Activated CD8-positive, alpha-beta T cell treated with anti-CD3 and anti-CD28 coated beads, Interleukin-2, amount 10 ng/mL, durations not matched to agents 7 days and 5 days (primary cell): ENCODE measurements around the gene FHIT. TPM values are rescaled to one million over a fixed set of nuclear protein-coding genes. Genes with fewer than 3 reads are reported as not detected.
"Not testable (repeated sequence)": the region's sequence is repeated elsewhere in the genome, so short reads cannot be mapped to it uniquely, and the experiment has no call there.

Experiments used
- ATAC-seq: fragments of 150-1000 bp; cut with Tn5 transposase; one replicate; pipeline ENCODE4 v1.10.0; 2021; ENCODE audit warnings: moderate library complexity
- CTCF ChIA-PET: fragments of 350-600 bp; sonication (Branson Sonifier 250); formaldehyde crosslinking; loops from one replicate; lab custom pipeline; 2021; ENCODE audit warnings: antibody characterized with exemption; lab: Charles Lee
- POLR2A ChIA-PET: fragments of 350-600 bp; sonication (Branson Sonifier 250); formaldehyde crosslinking; loops from one replicate; lab custom pipeline; 2021; ENCODE audit warnings: antibody characterized with exemption; lab: Charles Lee
- DNase-seq: peaks from one replicate; pipeline ENCODE4 v3.0.0-alpha.2; 2020
- H3K27ac Mint-ChIP-seq: one replicate; pipeline ENCODE4 v1.8.0; 2021; ENCODE audit warnings: mild to moderate bottlenecking, mixed read lengths
- H3K27me3 Mint-ChIP-seq: one replicate; pipeline ENCODE4 v1.8.0; 2021; ENCODE audit warnings: low read depth, mixed read lengths
- H3K36me3 Mint-ChIP-seq: one replicate; pipeline ENCODE4 v1.8.0; 2021; ENCODE audit warnings: low read depth, mixed read lengths
- H3K4me1 Mint-ChIP-seq: one replicate; pipeline ENCODE4 v1.8.0; 2021; ENCODE audit warnings: low read depth, mixed read lengths
- H3K4me3 Mint-ChIP-seq: one replicate; pipeline ENCODE4 v1.8.0; 2021; ENCODE audit warnings: mild to moderate bottlenecking, mixed read lengths
- H3K9me3 Mint-ChIP-seq: one replicate; pipeline ENCODE4 v1.8.0; 2022; ENCODE audit warnings: mixed read lengths; ENCODE audit not compliant: insufficient read depth
- total RNA-seq, 2 experiments: library from RNA; stranded (reverse); gene quantifications; one replicate each; pipeline ENCODE4 v1.2.3, GENCODE V29; 2021

Gene FHIT
- total RNA-seq, 2 experiments from 2014 or later, result 4.8 TPM

GRCh38 chr3:60697132-60697531 is 554.1 kb downstream of the FHIT start:
- Mint-ChIP-seq H3K27ac (no peak overlapping the region), H3K27me3 (no peaks in the 10 kb centered on the region), H3K9me3 (no peaks in the 10 kb centered on the region), H3K36me3 (no peaks in the 10 kb centered on the region), H3K4me3 (no peak overlapping the region), H3K4me1 (no peaks in the 10 kb centered on the region)
- DNase-seq (no peak), ATAC-seq (no peak)
- POLR2A ChIA-PET, result no interaction called here
- CTCF ChIA-PET, result no interaction called here

DNA sequence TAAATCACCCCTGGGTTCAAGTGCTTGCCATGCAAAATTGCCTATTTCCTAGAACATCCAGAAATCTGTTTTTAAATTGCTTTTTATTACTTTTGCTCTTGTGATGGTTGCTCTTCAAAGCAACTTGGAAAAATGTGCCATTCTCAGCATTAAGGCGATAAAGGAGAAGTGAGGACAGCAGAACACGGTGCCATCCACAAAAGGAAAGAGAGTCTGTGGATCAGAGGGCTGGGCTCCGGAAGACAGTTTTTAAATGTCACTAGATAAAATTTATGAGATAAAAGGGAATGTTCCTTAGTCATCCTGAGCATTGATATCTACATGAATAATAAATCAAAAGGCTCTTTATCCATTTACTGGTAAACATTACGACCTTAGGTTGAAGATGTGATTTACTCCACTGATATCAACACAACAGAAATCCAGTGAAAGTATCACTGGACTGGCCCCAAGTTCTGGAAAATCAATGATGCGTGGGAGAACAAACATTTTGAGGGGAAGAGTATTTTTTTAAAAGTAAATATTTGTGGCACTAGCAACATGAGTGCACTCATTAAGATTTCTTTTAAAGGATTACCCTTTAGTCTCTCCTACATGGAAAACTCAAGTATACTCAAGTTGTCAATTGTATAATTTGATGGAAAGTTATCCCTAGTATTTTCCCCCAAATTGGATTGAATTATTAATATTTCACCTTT is 554.7 kb downstream of the FHIT start:
- ChIA-PET POLR2A (no interaction called here), CTCF (no interaction called here)
- Mint-ChIP-seq H3K27ac (no peak overlapping the region), H3K4me1 (no peaks in the 10 kb centered on the region), H3K4me3 (no peak overlapping the region), H3K9me3 (no peaks in the 10 kb centered on the region), H3K27me3 (no peaks in the 10 kb centered on the region), H3K36me3 (no peaks in the 10 kb centered on the region)
- DNase-seq, result no peak
- no peak for ATAC-seq

DNA sequence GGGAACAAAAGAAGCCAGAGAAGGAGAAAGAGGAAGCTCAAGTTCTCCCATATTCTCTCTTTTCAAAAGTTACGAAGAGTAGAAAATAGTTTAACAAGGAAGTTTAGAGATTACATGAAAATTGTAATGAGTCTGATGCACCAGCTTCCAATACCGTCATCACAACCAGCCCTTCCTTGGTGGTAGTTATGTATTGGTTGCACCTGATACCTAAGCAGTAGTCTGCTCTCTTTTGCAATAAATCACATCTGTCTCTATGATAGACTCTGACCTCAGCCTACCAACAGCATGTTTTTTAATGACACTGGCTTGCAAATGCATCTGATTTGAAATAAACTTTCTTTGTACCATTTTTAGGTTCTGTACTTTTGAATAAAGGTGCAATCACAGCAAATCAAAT is 575.8 kb downstream of the FHIT start:
- H3K27me3 Mint-ChIP-seq, result no peaks in the 10 kb centered on the region
- CTCF ChIA-PET, result no interaction called here
- H3K36me3 Mint-ChIP-seq, result no peaks in the 10 kb centered on the region
- DNase-seq, result no peak
- peaks cover 9% of the 10 kb centered on the region for H3K9me3 Mint-ChIP-seq
- H3K27ac Mint-ChIP-seq, result no peak overlapping the region
- ATAC-seq, result no peak
- peaks cover 3% of the 10 kb centered on the region for H3K4me1 Mint-ChIP-seq
- no peak overlapping the region for H3K4me3 Mint-ChIP-seq
- POLR2A ChIA-PET, result no interaction called here

- POLR2A ChIA-PET, result no interaction called here
- H3K36me3 Mint-ChIP-seq, result no peaks in the 10 kb centered on the region
- no peak overlapping the region for H3K27ac Mint-ChIP-seq
- ATAC-seq (no peak), DNase-seq (no peak)
- no peaks in the 10 kb centered on the region for H3K27me3 Mint-ChIP-seq
- H3K9me3 Mint-ChIP-seq, result peaks cover 9% of the 10 kb centered on the region
- peaks cover 3% of the 10 kb centered on the region for H3K4me1 Mint-ChIP-seq
- CTCF ChIA-PET, result no interaction called here
- H3K4me3 Mint-ChIP-seq, result no peak overlapping the region
These were observed 576.4 kb downstream of the FHIT start for GRCh38 chr3:60674870-60675269.

DNA sequence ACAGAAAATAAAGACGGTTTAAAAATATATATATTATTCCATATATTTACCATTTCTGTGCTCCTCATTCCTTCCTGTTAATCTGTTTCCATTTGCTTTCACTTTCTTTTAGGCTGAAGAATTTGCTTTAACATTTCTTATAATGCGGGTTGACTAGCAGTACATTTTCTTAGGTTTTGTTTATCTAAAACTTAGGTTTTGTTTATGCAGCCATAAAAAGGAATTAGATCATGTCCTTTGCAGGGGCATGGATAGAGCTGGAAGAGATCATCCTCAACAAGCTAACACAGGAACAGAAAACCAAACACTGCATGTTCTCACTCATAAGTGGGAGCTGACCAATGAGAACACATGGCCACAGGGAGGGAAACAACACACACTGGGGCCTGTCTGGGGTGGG is 578.1 kb downstream of the FHIT start:
- DNase-seq (no peak), ATAC-seq (no peak)
- H3K4me3 Mint-ChIP-seq, result no peak overlapping the region
- no peaks in the 10 kb centered on the region for H3K27me3 Mint-ChIP-seq
- H3K36me3 Mint-ChIP-seq, result no peaks in the 10 kb centered on the region
- peaks cover 9% of the 10 kb centered on the region for H3K9me3 Mint-ChIP-seq
- POLR2A ChIA-PET, result no interaction called here
- CTCF ChIA-PET, result no interaction called here
- H3K4me1 Mint-ChIP-seq, result peaks cover 3% of the 10 kb centered on the region
- H3K27ac Mint-ChIP-seq, result no peak overlapping the region

DNA sequence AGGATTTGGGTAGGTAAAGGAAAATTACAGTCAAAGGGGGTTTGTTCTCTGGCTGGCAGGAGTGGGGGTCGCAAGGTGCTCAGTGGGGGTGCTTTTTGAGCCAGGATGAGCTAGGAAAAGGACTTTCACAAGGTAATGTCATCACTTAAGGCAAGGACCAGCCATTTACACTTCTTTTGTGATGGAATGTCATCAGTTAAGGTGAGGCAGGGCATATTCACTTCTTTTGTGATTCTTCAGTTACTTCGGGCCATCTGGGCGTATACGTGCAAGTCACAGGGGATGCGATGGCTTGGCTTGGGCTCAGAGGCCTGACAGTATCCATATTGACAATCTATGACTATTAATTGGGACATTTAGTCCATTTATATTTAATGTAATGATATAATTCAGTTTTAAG is 578.9 kb downstream of the FHIT start:
- H3K9me3 Mint-ChIP-seq, H3K4me3 Mint-ChIP-seq, H3K27me3 Mint-ChIP-seq, H3K4me1 Mint-ChIP-seq, CTCF ChIA-PET, H3K27ac Mint-ChIP-seq, POLR2A ChIA-PET, DNase-seq, H3K36me3 Mint-ChIP-seq, ATAC-seq: not testable (repeated sequence)

DNA sequence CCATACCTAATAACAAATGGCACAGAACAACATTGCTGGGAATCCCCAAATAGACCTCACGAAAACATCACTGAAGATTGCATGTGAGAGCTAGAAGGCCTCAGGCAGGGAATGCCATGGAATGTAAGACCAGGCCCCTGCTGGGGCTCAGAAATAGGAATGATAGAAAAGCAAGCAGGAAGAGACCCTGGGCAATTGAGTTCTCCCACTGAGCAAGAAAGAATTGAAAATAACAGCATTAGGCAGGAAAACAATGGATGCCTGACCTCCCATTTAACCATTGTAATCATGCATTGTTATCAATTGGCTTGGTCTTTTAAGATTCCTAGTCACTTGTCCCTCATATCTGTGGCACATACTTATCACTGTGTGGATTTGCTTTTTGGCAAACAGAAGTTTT is 581.6 kb downstream of the FHIT start:
- no peak for ATAC-seq
- H3K27me3 Mint-ChIP-seq, result no peaks in the 10 kb centered on the region

GRCh38 chr3:60660026-60660425 is 591.2 kb downstream of the FHIT start:
- no peaks in the 10 kb centered on the region for H3K4me1 Mint-ChIP-seq
- no peaks in the 10 kb centered on the region for H3K36me3 Mint-ChIP-seq
- peaks cover 3% of the 10 kb centered on the region for H3K9me3 Mint-ChIP-seq
- H3K27ac Mint-ChIP-seq, result no peak overlapping the region
- POLR2A ChIA-PET, result no interaction called here
- DNase-seq (no peak), ATAC-seq (no peak)
- no peaks in the 10 kb centered on the region for H3K27me3 Mint-ChIP-seq
- no peak overlapping the region for H3K4me3 Mint-ChIP-seq
- CTCF ChIA-PET, result no interaction called here

More for the DNA sequence above, 581.6 kb downstream of the FHIT start:
- Mint-ChIP-seq H3K9me3 (peaks cover 16% of the 10 kb centered on the region), H3K27ac (no peak overlapping the region), H3K4me3 (no peak overlapping the region), H3K4me1 (peaks cover 3% of the 10 kb centered on the region), H3K36me3 (no peaks in the 10 kb centered on the region)
- no peak for DNase-seq
- POLR2A ChIA-PET, result no interaction called here
- CTCF ChIA-PET, result no interaction called here

DNA sequence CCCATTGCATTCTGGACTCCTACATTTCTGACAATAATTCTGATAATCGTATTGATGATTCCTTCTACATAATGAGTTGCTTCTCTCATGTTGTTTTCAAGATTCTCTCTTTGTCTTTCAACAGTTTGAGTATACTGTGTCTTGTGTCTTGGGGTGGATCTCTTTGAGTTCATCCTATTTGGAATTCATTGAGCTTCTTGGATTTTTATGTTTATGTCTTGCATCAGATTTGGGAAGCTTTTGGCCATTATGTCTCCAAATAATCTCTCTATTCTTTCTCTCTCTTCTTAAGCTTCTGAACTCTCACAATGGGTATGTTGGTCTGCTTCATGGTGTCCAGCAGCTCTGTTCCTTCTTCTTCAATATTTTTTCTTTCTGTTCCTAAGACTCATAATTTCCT is 592.2 kb downstream of the FHIT start:
- Mint-ChIP-seq H3K27ac (no peak overlapping the region), H3K9me3 (peaks cover 3% of the 10 kb centered on the region), H3K4me1 (no peaks in the 10 kb centered on the region), H3K36me3 (no peaks in the 10 kb centered on the region), H3K4me3 (no peak overlapping the region), H3K27me3 (no peaks in the 10 kb centered on the region)
- ATAC-seq (no peak), DNase-seq (no peak)
- ChIA-PET POLR2A (interaction anchor here (0.6 kb wide), 1 partner anchor 534 kb away, joined by 3 read pairs; no protein-coding TSS in a partner anchor), CTCF (no interaction called here)

GRCh38 chr3:60657972-60658371 is 593.3 kb downstream of the FHIT start:
- ChIA-PET CTCF (no interaction called here), POLR2A (no interaction called here)
- Mint-ChIP-seq H3K27me3 (no peaks in the 10 kb centered on the region), H3K4me1 (no peaks in the 10 kb centered on the region), H3K4me3 (no peak overlapping the region), H3K27ac (no peak overlapping the region), H3K36me3 (no peaks in the 10 kb centered on the region), H3K9me3 (peaks cover 3% of the 10 kb centered on the region)
- ATAC-seq, result no peak
- DNase-seq, result no peak

GRCh38 chr3:60652829-60653228 is 598.4 kb downstream of the FHIT start:
- Mint-ChIP-seq H3K27ac (no peak overlapping the region), H3K4me3 (no peak overlapping the region), H3K4me1 (no peaks in the 10 kb centered on the region), H3K9me3 (no peaks in the 10 kb centered on the region), H3K36me3 (no peaks in the 10 kb centered on the region), H3K27me3 (no peaks in the 10 kb centered on the region)
- ATAC-seq (no peak), DNase-seq (no peak)
- CTCF ChIA-PET, result no interaction called here
- POLR2A ChIA-PET, result interaction anchor here (0.7 kb wide), 1 partner anchor 13 kb away, joined by 3 read pairs; no protein-coding TSS in a partner anchor

GRCh38 chr3:60651799-60652198 is 599.5 kb downstream of the FHIT start:
- no peak for ATAC-seq
- H3K4me1 Mint-ChIP-seq, result no peaks in the 10 kb centered on the region
- ChIA-PET CTCF (no interaction called here), POLR2A (no interaction called here)
- H3K27me3 Mint-ChIP-seq, result no peaks in the 10 kb centered on the region
- H3K4me3 Mint-ChIP-seq, result no peak overlapping the region
- H3K9me3 Mint-ChIP-seq, result no peaks in the 10 kb centered on the region
- no peaks in the 10 kb centered on the region for H3K36me3 Mint-ChIP-seq
- DNase-seq, result no peak
- no peak overlapping the region for H3K27ac Mint-ChIP-seq

DNA sequence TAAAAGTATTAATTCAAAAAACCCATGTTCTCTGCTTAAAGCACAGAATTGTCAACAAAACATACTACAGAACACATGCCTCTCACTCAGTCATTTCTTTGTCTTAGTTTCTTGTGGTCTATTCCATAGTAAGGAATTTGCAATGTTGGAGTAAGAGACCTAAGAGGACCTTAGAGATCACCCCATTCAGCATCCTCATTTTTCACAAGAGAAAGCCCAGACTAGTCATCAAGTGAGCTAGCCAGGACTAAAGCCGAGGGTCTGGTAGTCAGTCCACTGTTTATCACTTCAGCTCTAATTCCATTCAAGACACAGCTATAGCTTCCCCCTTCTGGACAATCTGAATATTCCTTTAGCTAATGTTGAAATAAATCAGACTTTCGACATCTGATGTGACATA is 601.1 kb downstream of the FHIT start:
- Mint-ChIP-seq H3K27ac (no peak overlapping the region), H3K27me3 (no peaks in the 10 kb centered on the region), H3K4me1 (no peaks in the 10 kb centered on the region), H3K4me3 (no peak overlapping the region), H3K9me3 (no peaks in the 10 kb centered on the region), H3K36me3 (no peaks in the 10 kb centered on the region)
- CTCF ChIA-PET, result no interaction called here
- ATAC-seq, result no peak
- DNase-seq, result no peak
- POLR2A ChIA-PET, result no interaction called here
